GM12801 (cell line): ENCODE data around the gene ZNF732.

Experiments used
- CTCF ChIP-seq: IDR thresholded peaks from one replicate; pipeline ENCODE4 v1.5.1; 2011; ENCODE audit warnings: control low read depth; ENCODE audit not compliant: insufficient read length; ENCODE audit errors: extremely low read depth

Gene ZNF732

DNA sequence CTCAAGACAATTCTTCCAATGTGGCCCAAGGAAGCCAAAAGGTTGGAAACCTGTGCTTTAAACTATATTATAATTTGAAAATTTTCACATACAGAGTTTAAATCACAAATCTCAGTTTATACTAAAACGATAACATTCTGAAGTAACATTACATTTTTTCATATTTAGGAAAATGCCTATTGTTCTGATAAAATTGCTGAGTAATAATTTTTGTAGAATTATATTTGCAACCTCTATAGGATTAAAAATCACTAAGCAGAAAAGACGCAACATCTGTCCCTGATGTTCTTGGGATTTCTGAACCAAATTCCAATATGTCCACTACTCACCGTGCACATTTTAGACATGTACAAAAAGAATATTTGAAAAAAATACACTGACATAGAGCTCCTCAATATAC lies 10.5 kb downstream of the ZNF732 start:
- TF ChIP-seq CTCF, result no peak

GRCh38 chr4:288891-289290 lies 16.4 kb downstream of the ZNF732 start:
- no peak for TF ChIP-seq CTCF

- TF ChIP-seq CTCF, result no peak
Observed at GRCh38 chr4:273309-274017, 31.8 kb downstream of the ZNF732 start.

GRCh38 chr4:271492-272103 lies 33.7 kb downstream of the ZNF732 start:
- TF ChIP-seq CTCF, result no peak

GRCh38 chr4:256492-256891 lies 48.8 kb downstream of the ZNF732 start:
- no peak for TF ChIP-seq CTCF

- TF ChIP-seq CTCF, result no peak
Observed at GRCh38 chr4:253936-254756, 51.1 kb downstream of the ZNF732 start.

DNA sequence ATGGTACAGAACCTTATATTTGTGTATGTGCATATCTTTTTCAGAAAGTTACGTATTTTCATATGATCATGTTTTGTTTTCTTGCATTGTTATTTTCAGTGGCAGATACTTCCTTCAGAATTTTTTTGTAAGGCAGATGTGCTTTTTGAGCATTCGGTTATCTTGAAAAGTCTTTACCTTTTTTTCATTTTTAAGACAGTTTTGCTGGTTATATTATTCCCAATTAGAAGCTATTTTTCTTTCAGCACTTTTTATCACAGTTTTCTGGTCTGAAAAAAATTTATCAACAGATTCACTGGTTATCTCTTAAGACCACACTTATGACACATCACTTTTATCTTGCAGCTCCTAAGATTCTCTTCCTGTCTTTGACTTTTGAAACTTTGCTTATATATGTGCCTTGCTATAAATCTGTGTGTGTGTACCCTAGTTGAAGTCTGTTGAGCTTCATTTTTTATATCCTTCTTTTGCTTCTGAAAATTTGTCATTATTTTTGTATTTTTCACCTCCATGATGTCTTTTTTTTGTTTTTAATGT lies 53.1 kb downstream of the ZNF732 start:
- TF ChIP-seq CTCF, result no peak
